CD4-positive, alpha-beta T cell treated with Interleukin-6 for 4 hours (primary cell): ENCODE data around the gene LRCH1.
A peak's percentile ranks its signal among the peaks of the same experiment; 100 is the strongest.
"Not testable (repeated sequence)": the region's sequence is repeated elsewhere in the genome, so short reads cannot be mapped to it uniquely, and the experiment has no call there.

Source experiments
- DNase-seq: peaks from one replicate; pipeline ENCODE4 v3.0.0-alpha.2; 2020; ENCODE audit warnings: mixed read lengths

The LRCH1 gene

DNA sequence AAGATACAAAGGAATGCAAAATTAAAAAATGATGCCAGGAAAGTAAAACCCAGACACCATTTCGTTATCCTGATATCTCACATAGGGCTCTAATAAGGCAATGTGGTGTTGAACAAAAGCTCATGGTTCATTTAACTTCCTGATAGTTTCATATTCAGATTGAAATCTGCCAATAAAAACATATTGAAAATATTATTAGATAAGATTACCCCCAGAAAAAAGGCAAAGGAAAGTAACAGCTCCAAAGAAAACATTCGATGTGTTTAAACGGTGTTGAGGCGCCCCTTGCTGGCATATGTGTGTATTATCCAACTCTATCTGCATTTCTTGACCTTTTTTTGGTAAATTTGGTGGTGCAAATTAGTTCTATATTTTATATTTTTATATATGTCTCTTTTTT lies 168.1 kb downstream of the LRCH1 start:
- DNase-seq, result peak; percentile 65

DNA sequence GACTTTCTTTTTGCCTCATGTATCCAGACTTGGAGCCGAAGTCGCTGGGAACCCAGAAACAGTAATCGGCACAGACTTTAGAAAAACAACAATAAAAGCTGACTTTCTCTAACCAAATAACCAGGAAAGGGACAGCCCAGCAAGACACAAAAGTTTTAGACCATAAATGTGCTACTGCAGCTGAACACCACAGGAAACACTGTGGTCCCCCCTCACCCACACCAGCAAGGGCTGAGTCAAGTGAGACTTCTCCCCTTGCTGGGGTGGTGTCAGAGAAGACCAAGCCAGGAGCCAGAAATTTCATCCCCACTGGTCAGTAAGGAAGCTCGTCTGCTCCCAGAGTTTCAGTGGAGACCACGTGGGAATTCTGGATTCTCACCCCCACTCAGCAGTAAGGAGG lies 173.4 kb downstream of the LRCH1 start:
- DNase-seq, result no peak

DNA sequence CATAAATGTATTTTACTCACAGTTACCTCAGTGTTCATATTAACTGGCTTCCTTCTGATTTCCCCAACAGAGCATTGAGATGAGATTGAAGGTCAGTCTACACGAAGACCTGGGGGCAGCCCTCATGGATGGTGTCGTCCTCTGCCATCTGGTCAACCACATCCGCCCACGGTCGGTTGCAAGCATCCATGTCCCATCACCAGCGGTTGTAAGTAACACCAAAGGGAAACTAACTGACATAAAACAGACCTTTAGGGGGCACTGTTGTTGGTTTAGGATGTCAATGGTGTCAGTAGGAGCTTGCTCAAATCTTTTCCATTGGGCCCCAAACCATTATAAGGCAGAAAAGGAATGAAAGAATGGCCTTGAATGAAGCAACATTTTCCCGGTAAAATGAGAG lies 175.8 kb downstream of the LRCH1 start:
- DNase-seq, result no peak

DNA sequence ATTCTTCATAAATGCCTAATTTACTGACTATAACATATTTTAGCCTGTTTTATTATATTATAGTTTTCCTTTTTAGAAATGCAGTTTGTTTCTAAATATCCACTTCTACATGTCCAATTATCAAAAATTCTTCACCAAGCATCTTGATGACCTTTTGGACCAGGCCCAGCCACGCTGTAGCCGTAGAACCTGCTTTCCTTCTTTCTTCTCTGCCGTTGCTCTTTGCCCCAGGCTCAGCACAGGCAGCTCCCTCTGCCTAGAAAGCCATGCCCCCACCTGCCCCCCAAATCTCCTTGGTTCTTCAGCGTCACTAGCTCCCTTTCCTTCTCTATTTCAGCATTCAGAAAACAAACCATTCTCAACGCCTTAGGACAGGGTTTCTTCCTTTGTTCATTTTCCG lies 178.6 kb downstream of the LRCH1 start:
- no peak for DNase-seq

DNA sequence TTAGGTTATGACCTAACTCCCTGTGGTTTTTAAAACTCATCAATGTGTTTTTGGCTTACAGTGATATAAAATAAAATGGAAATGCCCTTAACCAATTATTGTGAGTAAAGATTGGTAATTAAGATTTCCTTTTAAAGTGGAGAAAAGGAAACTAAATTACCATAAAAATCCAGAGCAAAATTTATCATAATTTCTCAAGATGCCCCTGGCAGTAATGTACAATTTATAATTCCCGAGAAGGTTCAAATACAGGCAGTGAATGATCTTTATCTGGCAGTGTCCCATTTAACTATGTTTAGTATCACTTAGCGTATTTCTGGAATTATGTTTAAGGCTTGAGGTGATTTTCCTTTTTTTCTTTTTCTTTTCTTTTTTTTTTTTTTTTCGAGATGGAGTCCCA lies 182.5 kb downstream of the LRCH1 start:
- no peak for DNase-seq

DNA sequence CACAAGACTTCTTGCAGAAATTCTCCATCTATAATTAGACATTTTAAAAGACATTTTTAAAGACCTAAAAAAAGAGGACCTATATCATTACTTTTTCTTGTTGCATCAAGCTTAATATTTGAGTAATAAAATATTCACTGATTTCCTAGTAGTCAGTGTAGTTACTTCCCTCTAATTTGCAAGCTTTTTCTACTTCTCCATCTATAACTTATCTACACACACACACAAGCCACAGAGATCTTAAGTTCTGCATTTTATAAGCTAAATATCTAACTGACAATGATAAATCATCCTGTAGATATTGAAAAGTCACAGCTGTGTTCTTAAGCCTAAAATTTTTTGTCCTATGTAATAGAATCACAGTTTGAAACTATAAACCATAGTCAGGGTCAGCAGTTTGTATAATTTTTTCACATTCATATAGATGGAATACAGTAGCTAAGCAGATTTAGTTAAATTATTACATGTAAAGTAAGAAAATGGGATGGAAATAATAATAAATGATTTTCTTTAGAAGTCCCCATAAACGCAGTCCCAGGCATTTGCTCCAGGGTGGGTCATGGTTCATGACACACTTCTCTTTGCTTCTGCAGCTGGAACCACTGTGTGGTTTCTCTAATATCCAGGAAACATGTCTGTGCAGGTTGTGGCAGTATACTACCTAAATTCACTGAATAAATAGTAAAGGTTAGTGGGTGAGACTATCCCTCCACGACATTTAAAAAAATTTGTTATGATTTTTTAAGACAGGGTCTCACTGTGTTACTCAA lies 183.8 kb downstream of the LRCH1 start:
- no peak for DNase-seq

DNA sequence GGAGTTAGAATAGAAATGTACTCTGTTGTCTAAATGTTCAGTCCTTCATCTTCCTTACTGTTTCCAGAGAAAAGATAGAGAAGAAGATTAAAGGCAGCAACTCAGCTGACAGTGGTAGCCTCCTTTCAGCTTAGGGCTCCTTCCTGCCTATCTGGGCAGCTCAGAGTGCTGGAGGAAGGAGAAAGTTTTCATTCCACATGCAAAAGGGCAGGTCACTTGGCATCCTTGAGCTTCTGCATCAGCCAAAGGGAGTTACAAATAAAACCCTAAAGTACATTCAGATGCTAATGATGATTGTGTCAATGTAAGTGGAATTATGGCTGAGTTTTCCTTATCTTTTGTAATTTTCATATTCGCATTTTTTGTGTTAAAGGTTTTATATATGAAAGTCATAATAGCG lies 185.1 kb downstream of the LRCH1 start:
- DNase-seq, result no peak

DNA sequence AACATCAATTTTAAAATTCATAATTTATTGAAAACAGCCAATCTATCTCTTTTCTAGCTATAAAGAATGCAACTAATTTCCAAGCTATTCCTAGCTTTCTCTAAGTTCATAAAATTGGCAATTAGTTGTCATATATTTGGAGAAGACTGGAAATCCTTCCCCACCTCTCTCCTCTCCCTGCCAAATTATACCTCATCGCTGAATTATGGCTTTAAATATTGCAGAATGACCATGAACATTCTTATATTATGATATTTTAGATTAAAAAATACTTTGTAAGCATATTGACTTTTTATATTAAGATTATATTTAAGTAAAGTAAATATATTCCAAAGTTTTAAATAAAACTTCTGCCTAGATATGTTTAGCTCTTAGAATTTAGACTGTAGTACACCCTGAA lies 185.8 kb downstream of the LRCH1 start:
- DNase-seq, result no peak

DNA sequence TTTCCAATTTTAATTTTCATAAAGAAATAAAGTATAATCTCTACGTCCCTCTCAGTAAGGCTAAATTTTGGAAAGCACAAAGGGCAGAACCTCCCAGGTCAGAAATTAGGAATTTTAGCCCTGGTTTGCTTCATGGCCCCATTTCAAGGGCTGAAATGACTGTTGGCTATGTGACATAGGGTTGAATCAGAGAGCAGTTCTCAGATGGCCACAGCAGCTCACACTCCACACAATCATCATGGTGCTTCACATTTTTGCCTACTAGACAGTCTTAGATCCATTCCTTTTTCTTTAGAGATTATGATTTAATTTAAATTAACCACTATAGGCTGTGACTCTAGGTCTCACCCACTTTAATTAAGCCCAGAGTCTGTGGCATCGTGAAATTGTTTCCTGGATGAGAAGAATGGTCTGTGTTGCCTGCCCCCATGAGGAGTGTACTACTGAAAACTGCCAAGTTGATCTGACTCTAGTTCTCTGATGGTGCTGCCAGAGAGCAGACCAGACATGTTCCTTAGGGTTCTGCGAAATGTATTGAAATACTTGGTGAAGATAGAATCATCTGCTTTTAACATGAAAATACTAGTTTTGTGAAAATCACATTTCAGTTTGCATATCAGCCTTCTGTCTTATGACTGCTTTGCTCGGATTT lies 186.6 kb downstream of the LRCH1 start:
- DNase-seq, result no peak

DNA sequence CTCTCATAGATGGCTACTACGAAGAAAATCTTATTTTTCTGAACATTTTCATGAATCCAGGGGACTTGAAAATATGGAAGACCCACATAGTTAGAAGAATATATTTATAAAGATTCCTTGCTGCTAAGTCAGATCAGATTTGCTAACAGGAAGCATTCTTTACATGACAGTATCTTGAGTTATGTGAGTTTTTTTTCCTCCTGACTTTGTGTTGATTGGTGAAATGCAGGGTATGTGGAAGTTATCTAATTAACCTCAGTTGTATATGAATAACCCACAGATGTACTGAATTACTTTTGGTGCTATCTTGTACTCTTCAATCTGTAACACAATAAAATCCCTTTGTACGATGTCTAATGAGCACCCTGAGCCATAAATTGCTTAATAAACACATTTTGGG lies 190.2 kb downstream of the LRCH1 start:
- no peak for DNase-seq

DNA sequence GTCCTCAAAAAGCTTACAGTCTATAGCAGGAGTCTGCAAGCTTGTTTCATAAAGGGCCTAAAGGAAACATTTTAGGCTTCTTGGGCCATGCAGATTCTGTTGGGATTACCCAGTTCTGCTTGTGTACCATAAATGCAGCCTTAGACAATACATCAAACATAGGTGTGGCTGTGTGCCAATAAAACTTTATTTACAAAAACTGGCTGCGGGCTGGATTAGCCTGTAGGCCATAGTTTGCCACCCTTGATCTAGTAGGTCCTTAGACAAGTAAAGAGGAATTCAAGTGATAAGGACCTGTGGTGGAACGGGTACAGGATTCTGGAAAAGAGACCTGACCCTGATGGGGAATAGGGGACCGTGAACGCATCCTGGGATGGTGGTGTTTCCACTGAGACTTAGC lies 192.1 kb downstream of the LRCH1 start:
- DNase-seq, result no peak

- DNase-seq, result no peak
Observed at GRCh38 chr13:46745706-46746105, 192.7 kb downstream of the LRCH1 start.

GRCh38 chr13:46747031-46747820 lies 194.3 kb downstream of the LRCH1 start:
- no peak for DNase-seq

GRCh38 chr13:46748300-46748699 lies 195.3 kb downstream of the LRCH1 start:
- no peak for DNase-seq

DNA sequence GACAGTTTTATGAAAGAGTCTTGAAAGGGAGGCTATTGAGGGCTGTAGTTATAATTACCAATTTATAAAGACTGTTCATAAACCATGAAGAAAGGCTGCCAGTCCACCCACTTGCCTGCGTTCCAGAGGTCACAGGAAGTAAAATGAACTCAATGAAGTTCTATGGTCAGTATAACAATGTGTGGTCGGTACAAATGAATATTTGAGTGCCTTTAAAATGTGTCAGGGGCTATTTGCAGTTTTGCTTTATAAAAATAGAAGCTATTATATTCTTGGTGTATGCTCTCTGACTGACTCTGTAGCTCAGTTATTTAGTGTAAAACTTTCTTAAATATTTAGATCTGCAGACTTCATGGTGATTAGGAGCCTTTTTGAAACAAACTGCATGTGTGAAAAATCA lies 197.0 kb downstream of the LRCH1 start:
- no peak for DNase-seq

- peak; percentile 44 for DNase-seq
Observed at GRCh38 chr13:46751811-46752635, 199.1 kb downstream of the LRCH1 start.

- DNase-seq, result no peak
Observed at GRCh38 chr13:46753137-46753536, 200.2 kb downstream of the LRCH1 start.

DNA sequence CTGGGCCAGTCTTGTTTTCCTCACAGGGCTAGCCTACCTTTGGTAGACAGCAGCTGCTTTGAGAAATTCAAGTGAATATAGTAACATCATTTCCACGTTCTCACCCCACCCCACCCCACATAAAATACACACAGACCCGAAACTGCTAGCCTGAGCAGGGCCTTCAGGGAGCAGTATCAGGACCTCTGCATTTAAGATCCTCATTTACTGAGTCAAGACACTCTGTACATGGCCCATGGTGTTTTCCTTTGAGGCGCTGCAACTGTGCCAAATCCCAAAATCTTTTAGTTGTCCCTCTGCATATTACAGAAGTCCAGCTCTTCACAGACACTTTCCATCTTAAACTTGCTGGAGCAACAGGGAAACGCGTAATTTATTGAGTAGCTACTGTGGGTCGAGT lies 200.9 kb downstream of the LRCH1 start:
- DNase-seq, result no peak

GRCh38 chr13:46754812-46755211 lies 201.8 kb downstream of the LRCH1 start:
- no peak for DNase-seq

DNA sequence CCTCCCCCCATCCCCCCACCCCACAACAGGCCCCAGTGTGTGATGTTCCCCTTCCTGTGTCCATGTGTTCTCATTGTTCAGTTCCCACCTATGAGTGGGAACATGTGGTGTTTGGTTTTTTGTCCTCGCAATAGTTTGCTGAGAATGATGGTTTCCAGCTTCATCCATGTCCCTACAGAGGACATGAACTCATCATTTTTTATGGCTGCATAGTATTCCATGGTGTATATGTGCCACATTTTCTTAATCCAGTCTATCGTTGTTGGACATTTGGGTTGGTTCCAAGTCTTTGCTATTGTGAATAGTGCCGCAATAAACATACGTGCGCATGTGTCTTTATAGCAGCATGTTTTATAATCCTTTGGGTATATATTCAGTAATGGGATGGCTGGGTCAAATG lies 202.5 kb downstream of the LRCH1 start:
- not testable (repeated sequence) for DNase-seq

DNA sequence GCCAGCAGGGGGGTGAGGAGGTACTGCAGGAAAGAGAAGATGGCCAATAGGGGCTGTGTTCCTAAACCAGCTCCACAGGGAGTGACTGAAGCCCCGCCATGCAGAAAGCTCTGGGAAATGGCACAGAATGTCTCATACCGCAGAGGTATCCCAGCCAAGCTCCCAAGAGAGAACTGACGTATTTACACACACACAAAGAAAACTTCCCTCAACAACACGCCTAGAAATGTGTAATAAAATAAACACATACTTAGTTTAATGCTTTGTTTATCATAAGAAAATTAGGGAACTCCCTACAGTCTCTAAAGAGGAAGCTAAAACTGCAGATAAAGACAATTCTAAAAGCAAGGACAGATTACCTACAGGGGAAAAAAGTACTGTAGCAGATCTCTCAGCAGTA lies 204.0 kb downstream of the LRCH1 start:
- DNase-seq, result no peak

- no peak for DNase-seq
Observed at GRCh38 chr13:46757640-46758039, 204.7 kb downstream of the LRCH1 start.

DNA sequence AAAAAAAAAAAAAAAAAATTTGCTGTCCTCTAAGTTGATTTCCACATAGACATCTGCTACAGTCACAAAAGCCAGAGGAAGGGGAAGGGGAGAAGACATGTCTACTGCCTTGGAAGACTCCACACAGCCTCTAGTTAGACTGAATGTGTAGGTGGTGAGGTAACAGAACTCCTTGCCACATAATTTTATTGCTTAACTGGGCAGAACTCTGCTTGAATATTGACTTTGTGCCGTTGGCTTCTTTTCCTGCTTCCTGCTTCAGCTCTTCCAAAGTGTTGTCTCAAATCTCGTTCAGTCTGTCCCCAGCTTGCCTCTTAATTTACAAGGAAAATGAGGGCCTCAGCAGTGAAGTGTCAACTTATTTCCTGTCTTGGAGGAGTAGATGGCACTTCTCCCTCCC lies 206.9 kb downstream of the LRCH1 start:
- DNase-seq, result no peak
